NK-92 treated with Interleukin-12 subunit alpha and Interleukin-12 subunit beta, amount 100 ng/mL, for 24 hours (cell line): Measurements from ENCODE around the gene VKORC1L1.
"Not testable (repeated sequence)": the region's sequence is repeated elsewhere in the genome, so short reads cannot be mapped to it uniquely, and the experiment has no call there.

Experiments
- DNase-seq: peaks from one replicate; lab custom pipeline; 2025; lab: John Stamatoyannopoulos, UW

Gene VKORC1L1

GRCh38 chr7:65978891-65979582 lies 106.2 kb downstream of the VKORC1L1 start:
- DNase-seq = no peak

GRCh38 chr7:65979583-65980477 lies 107.0 kb downstream of the VKORC1L1 start:
- DNase-seq = no peak

GRCh38 chr7:65980478-65981250 lies 107.8 kb downstream of the VKORC1L1 start:
- peak; percentile 42 for DNase-seq

GRCh38 chr7:65981965-65982792 lies 109.3 kb downstream of the VKORC1L1 start, which contains the start of gene GUSB:
TSS of gene GUSB (minus strand) at chr7:65982213. CDS start at chr7:65982183, 30 bp downstream.
- DNase-seq = peak; percentile 86

- no peak for DNase-seq
Observed at GRCh38 chr7:65983965-65984658, 111.2 kb downstream of the VKORC1L1 start.

- DNase-seq = no peak
Observed at GRCh38 chr7:65988084-65988483, 115.2 kb downstream of the VKORC1L1 start.

- DNase-seq = not testable (repeated sequence)
Observed at GRCh38 chr7:65988503-65988902, 115.6 kb downstream of the VKORC1L1 start.

GRCh38 chr7:65989694-65990080 lies 116.8 kb downstream of the VKORC1L1 start:
- DNase-seq = no peak

GRCh38 chr7:65991829-65992228 lies 119.0 kb downstream of the VKORC1L1 start:
- DNase-seq = not testable (repeated sequence)

- DNase-seq = no peak
Observed at GRCh38 chr7:65992526-65992925, 119.7 kb downstream of the VKORC1L1 start.

GRCh38 chr7:65994984-65995383 lies 122.1 kb downstream of the VKORC1L1 start:
- not testable (repeated sequence) for DNase-seq

GRCh38 chr7:66000823-66001417 lies 128.0 kb downstream of the VKORC1L1 start:
- not testable (repeated sequence) for DNase-seq

GRCh38 chr7:66005115-66005671 lies 132.3 kb downstream of the VKORC1L1 start:
- not testable (repeated sequence) for DNase-seq

GRCh38 chr7:66007232-66007631 lies 134.4 kb downstream of the VKORC1L1 start:
- DNase-seq = no peak
